Ovary (tissue), 9 donors: ENCODE results near the gene EPAS1. TPM values are rescaled to one million over a fixed set of nuclear protein-coding genes. Genes with fewer than 3 reads are reported as not detected.

Experiments
- DNase-seq, 5 donors: peaks; one replicate each; pipeline ENCODE4 v3.0.0-alpha.2; 2019 to 2020
- H3K27ac ChIP-seq, 2 donors: fragments of 200-600 bp; one replicate each; pipeline versions ENCODE4 v1.5.1 to v1.8.0; 2019 to 2022
- H3K27me3 ChIP-seq: fragments of 200-600 bp; one replicate; pipeline ENCODE4 v1.8.0; 2022
- H3K36me3 ChIP-seq: fragments of 200-600 bp; sonication (generic); one replicate; pipeline ENCODE4 v1.5.1; 2019
- H3K4me1 ChIP-seq: one replicate; pipeline ENCODE4 v1.8.1; 2013; ENCODE audit warnings: mild to moderate bottlenecking, moderate library complexity; ENCODE audit not compliant: insufficient read depth
- H3K4me3 ChIP-seq: fragments of 200-600 bp; sonication (generic); one replicate; pipeline ENCODE4 v1.5.1; 2017
- H3K9me3 ChIP-seq, 2 donors: fragments of 200-600 bp in 1 of 2; sonication (generic) in 1 of 2; one replicate each; pipeline versions ENCODE4 v1.5.1 to v1.8.1; 2013 to 2019; ENCODE audit warnings: mild to moderate bottlenecking in 1 of 2, moderate library complexity in 1 of 2
- CTCF ChIP-seq, 3 donors: fragments of 450-650 bp in 2 of 3; fragments of 200-600 bp in 1 of 3; IDR thresholded peaks; one replicate each; pipeline versions ENCODE4 v1.5.1 to v1.8.0; 2016 to 2022; ENCODE audit warnings: antibody characterized with exemption in 3 of 3, mild to moderate bottlenecking in 1 of 3
- EP300 ChIP-seq: sonication (generic); formaldehyde crosslinking; IDR thresholded peaks from one replicate; pipeline ENCODE4 v1.6.1; 2017; ENCODE audit warnings: antibody characterized with exemption
- POLR2A ChIP-seq: fragments of 450-650 bp; IDR thresholded peaks from one replicate; pipeline ENCODE4 v1.6.1; 2017; ENCODE audit warnings: antibody characterized with exemption, mild to moderate bottlenecking, moderate library complexity
- WGBS, 3 donors: extraction: QIAGEN DNeasy Blood & Tissue Kit in 1 of 3; methylation state at CpG; one replicate each; pipeline versions ENCODE4 v1.1.5 to v1.1.7; 2013 to 2017; 5-methylcytosine and 5-hydroxymethylcytosine counted together
- intact Hi-C, 4 donors: fragments of 100-400 bp; cut with DNase I; formaldehyde crosslinking; loops; one replicate each; pipeline versions ENCODE4 v1.11.0 to v1.15.1; 2022 to 2023
- polyA plus RNA-seq, 2 donors: library from polyadenylated mRNA; stranded (reverse); fragments of 200-250 nt in 1 of 2; fragments of 350-450 nt in 1 of 2; fragmentation: Illumina TruSeq in 1 of 2; extraction: RNeasy Lipid Tissue Mini Kit (QIAGEN cat#74804) in 1 of 2; gene quantifications; one replicate each; pipeline ENCODE4 v1.2.3, GENCODE V29; 2013 to 2014
- total RNA-seq, 7 donors: library from RNA; depleted of rRNA in 2 of 7; stranded (reverse); fragments of >200 nt in 2 of 7; fragmentation: NEBNext Ultra II Directional in 3 of 7; extraction: Animal tissue kit (Norgen Biotek cat#: 25700) in 3 of 7; gene quantifications; one replicate each; pipeline versions ENCODE4 v1.1.0 to v1.2.4, GENCODE V29; 2016 to 2023
- donor health status: DM: no; HTN: no; CAD: no; lungs with moderate emphysema.
- donor health status: DM: no; HTN: no; CAD: no.
- donor health status: Bipolar disorder and iron deficiency.
- donor health status: DM: yes; HTN: yes; CAD: no.
- donor health status: DM: no; HTN: no; CAD: no.
- donor health status: DM: yes; HTN: yes; CAD: no.

The EPAS1 gene
- total and polyA plus RNA-seq, 9 donors = 63.1 to 258 (median 82.7) TPM

- no peaks in the 10 kb centered on the region for H3K9me3 ChIP-seq
- TF ChIP-seq POLR2A (no peak), CTCF (IDR thresholded peaks at IDR 0.05) (no peak), EP300 (no peak)
- no peak overlapping the region for H3K4me3 ChIP-seq
- no peaks in the 10 kb centered on the region for H3K4me1 ChIP-seq
- no peak overlapping the region for H3K27ac ChIP-seq
- H3K36me3 ChIP-seq = no peaks in the 10 kb centered on the region
- 63 to 84% (median 64%) methylated on average over 3 of the region's 3 CpGs for WGBS, 3 donors
- intact Hi-C loops = no loop called here
- DNase-seq = no peak
- H3K27me3 ChIP-seq = no peaks in the 10 kb centered on the region
These were observed 90.1 kb downstream of the EPAS1 start for GRCh38 chr2:46387292-46387691.

- no peak overlapping the region for H3K27ac ChIP-seq
- WGBS, 3 donors = 92 to 98% (median 94%) methylated on average over 5 of the region's 5 CpGs
- H3K36me3 ChIP-seq = no peaks in the 10 kb centered on the region
- no peaks in the 10 kb centered on the region for H3K9me3 ChIP-seq
- DNase-seq = no peak
- TF ChIP-seq EP300 = no peak
- no peak for TF ChIP-seq POLR2A
- TF ChIP-seq CTCF (IDR thresholded peaks at IDR 0.05) = no peak
- H3K4me1 ChIP-seq = no peaks in the 10 kb centered on the region
- intact Hi-C loops = no loop called here
- no peak overlapping the region for H3K4me3 ChIP-seq
- no peaks in the 10 kb centered on the region for H3K27me3 ChIP-seq
These were observed 90.8 kb downstream of the EPAS1 start for GRCh38 chr2:46387886-46388515.

- Histone ChIP-seq H3K9me3 (no peaks in the 10 kb centered on the region), H3K27me3 (no peaks in the 10 kb centered on the region), H3K27ac (no peak overlapping the region), H3K4me1 (no peaks in the 10 kb centered on the region), H3K36me3 (no peaks in the 10 kb centered on the region), H3K4me3 (no peak overlapping the region)
- no peak for DNase-seq
- no peak for TF ChIP-seq CTCF (IDR thresholded peaks at IDR 0.05)
- no peak for TF ChIP-seq EP300
- no peak for TF ChIP-seq POLR2A
- WGBS, 3 donors = 82 to 90% (median 87%) methylated on average over 5 of the region's 5 CpGs
- intact Hi-C loops = no loop called here
These were observed 91.7 kb downstream of the EPAS1 start for GRCh38 chr2:46388881-46389280.

GRCh38 chr2:46389417-46389916 lies 92.3 kb downstream of the EPAS1 start:
- Histone ChIP-seq H3K36me3 (no peaks in the 10 kb centered on the region), H3K27me3 (no peaks in the 10 kb centered on the region), H3K4me1 (no peaks in the 10 kb centered on the region), H3K27ac (no peak overlapping the region), H3K4me3 (no peak overlapping the region), H3K9me3 (no peaks in the 10 kb centered on the region)
- DNase-seq = no peak
- TF ChIP-seq EP300 = no peak
- WGBS, 3 donors = 80 to 95% (median 93%) methylated on average over 13 of the region's 13 CpGs
- intact Hi-C loops = no loop called here

- intact Hi-C loops = no loop called here
- Histone ChIP-seq H3K4me3 (no peak overlapping the region), H3K36me3 (no peaks in the 10 kb centered on the region), H3K4me1 (no peaks in the 10 kb centered on the region), H3K27me3 (no peaks in the 10 kb centered on the region), H3K27ac (no peak overlapping the region), H3K9me3 (no peaks in the 10 kb centered on the region)
- 94 to 95% (median 95%) methylated on average over 3 of the region's 3 CpGs for WGBS, 3 donors
- no peak for TF ChIP-seq POLR2A
- no peak for TF ChIP-seq CTCF (IDR thresholded peaks at IDR 0.05)
- TF ChIP-seq EP300 = no peak
- no peak for DNase-seq
These were observed 92.8 kb downstream of the EPAS1 start for GRCh38 chr2:46390036-46390435.
